Mesodermal cell (in vitro differentiated cells): ENCODE data around the gene TMEM9B.
"Not testable (repeated sequence)": the region's sequence is repeated elsewhere in the genome, so short reads cannot be mapped to it uniquely, and the experiment has no call there.

ENCODE experiments used
- H3K27ac ChIP-seq: 2 replicates; pipeline ENCODE4 v1.7.0; 2013; ENCODE audit warnings: mild to moderate bottlenecking, low read depth, low read length, moderate library complexity; ENCODE audit not compliant: severe bottlenecking
- H3K36me3 ChIP-seq: 2 replicates; pipeline ENCODE4 v1.7.1; 2013; ENCODE audit warnings: mild to moderate bottlenecking, low read length, moderate library complexity; ENCODE audit not compliant: control insufficient read depth, insufficient read depth
- H3K4me1 ChIP-seq: one replicate; pipeline ENCODE4 v1.7.1; 2013; ENCODE audit warnings: mild to moderate bottlenecking, low read length; ENCODE audit not compliant: insufficient read depth, control insufficient read depth, poor library complexity, severe bottlenecking
- H3K4me3 ChIP-seq: 2 replicates; pipeline ENCODE4 v1.7.0; 2013; ENCODE audit warnings: low read length, control low read depth, mild to moderate bottlenecking; ENCODE audit not compliant: insufficient read depth, poor library complexity, severe bottlenecking; ENCODE audit errors: extremely low read depth
- H3K9me3 ChIP-seq: 2 replicates; pipeline ENCODE4 v1.7.1; 2013; ENCODE audit warnings: mild to moderate bottlenecking, low read length, moderate library complexity; ENCODE audit not compliant: control insufficient read depth
- whole genome bisulfite sequencing, 2 experiments: methylation state at CpG; one replicate each; pipeline ENCODE4 v1.1.5; 2013; ENCODE audit warnings: missing lambda C conversion rate in 2 of 2; ENCODE audit not compliant: insufficient coverage in 2 of 2; 5-methylcytosine and 5-hydroxymethylcytosine counted together

The TMEM9B gene

GRCh38 chr11:9001736-9002135, 37.5 kb upstream of the TMEM9B start:
- Histone ChIP-seq H3K36me3 (no peaks in the 10 kb centered on the region), H3K4me1 (peaks cover 30% of the 10 kb centered on the region), H3K27ac (no peak overlapping the region), H3K4me3 (no peak overlapping the region), H3K9me3 (no peaks in the 10 kb centered on the region)
- 66 to 81% methylated on average over 4 to 6 of the region's 6 CpGs for WGBS, 2 experiments

GRCh38 chr11:8998017-8998416, 33.8 kb upstream of the TMEM9B start:
- WGBS, 2 experiments: 81 to 85% methylated on average over 1 of the region's 2 CpGs

DNA sequence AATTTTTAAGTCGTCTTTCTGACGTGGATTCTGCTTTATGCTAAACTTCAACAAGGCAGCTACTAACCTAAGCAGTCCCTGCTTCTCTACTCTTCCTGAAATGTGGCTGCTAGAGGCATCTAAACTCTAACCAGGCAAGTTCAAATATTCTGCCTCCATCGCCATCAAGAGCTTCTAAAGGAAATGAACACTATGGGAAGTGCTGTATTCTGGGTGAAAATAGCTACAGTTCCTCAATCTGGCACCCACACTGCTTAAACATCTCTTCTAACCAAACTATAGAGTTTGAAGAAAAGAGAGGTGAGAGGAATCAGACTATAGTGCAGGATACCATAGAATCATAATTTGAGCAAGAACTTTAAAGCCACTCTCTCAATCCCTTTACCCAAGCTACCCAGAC, 33.2 kb upstream of the TMEM9B start:
- WGBS, 2 experiments: 75 to 93% methylated on average over 2 of the region's 3 CpGs
- H3K4me3 ChIP-seq: no peak overlapping the region
- no peaks in the 10 kb centered on the region for H3K9me3 ChIP-seq
- no peak overlapping the region for H3K27ac ChIP-seq
- no peaks in the 10 kb centered on the region for H3K36me3 ChIP-seq
- peaks cover 16% of the 10 kb centered on the region for H3K4me1 ChIP-seq

More at GRCh38 chr11:8998017-8998416, 33.8 kb upstream of the TMEM9B start:
- H3K36me3 ChIP-seq: no peaks in the 10 kb centered on the region
- H3K4me1 ChIP-seq: peaks cover 22% of the 10 kb centered on the region
- H3K27ac ChIP-seq: no peak overlapping the region
- H3K4me3 ChIP-seq: no peak overlapping the region
- no peaks in the 10 kb centered on the region for H3K9me3 ChIP-seq

GRCh38 chr11:8989453-8989852, 25.2 kb upstream of the TMEM9B start:
- no peak overlapping the region for H3K4me3 ChIP-seq
- peaks cover 15% of the 10 kb centered on the region for H3K4me1 ChIP-seq
- no peak overlapping the region for H3K27ac ChIP-seq
- WGBS, 2 experiments: 100% methylated on average over 1 of the region's 1 CpG; no CpG with 5 or more reads in 1 of the 2 experiments
- H3K9me3 ChIP-seq: no peaks in the 10 kb centered on the region
- peaks cover 5% of the 10 kb centered on the region for H3K36me3 ChIP-seq

- peaks cover 5% of the 10 kb centered on the region for H3K36me3 ChIP-seq
- peaks cover 15% of the 10 kb centered on the region for H3K4me1 ChIP-seq
- no peak overlapping the region for H3K27ac ChIP-seq
- H3K9me3 ChIP-seq: no peaks in the 10 kb centered on the region
- WGBS, 2 experiments: 80 to 85% methylated on average over 2 to 3 of the region's 3 CpGs
- no peak overlapping the region for H3K4me3 ChIP-seq
Observed at GRCh38 chr11:8988329-8989234, 24.3 kb upstream of the TMEM9B start.

DNA sequence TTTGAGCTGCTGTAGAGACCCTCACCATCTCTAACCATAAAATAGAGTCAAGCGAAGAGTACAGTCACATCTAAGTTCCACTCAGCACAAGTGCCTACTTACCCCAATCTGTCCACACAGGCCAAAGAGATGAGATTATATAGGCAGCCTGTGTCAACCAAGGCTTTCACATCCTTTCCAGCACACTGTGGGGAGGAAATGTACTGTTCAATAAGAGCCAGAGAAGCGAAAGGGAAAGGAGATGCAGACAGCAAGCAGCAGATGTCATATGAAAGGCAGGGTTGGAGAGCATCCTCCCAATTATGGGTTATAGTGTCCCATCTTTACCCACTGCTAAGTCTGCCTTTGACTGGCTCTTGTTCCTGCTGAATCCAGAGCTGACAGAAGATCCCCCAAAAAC, 23.2 kb upstream of the TMEM9B start:
- Histone ChIP-seq H3K36me3 (peaks cover 5% of the 10 kb centered on the region), H3K9me3 (no peaks in the 10 kb centered on the region), H3K4me3 (no peak overlapping the region), H3K4me1 (peaks cover 15% of the 10 kb centered on the region), H3K27ac (no peak overlapping the region)
- 88 to 100% methylated on average over 1 of the region's 2 CpGs for WGBS, 2 experiments

GRCh38 chr11:8986772-8987171, 22.5 kb upstream of the TMEM9B start:
- not testable (repeated sequence) for H3K9me3 ChIP-seq, H3K36me3 ChIP-seq, H3K27ac ChIP-seq, H3K4me3 ChIP-seq
- 82 to 92% methylated on average over 5 to 6 of the region's 6 CpGs for WGBS, 2 experiments
- peaks cover 15% of the 10 kb centered on the region for H3K4me1 ChIP-seq

DNA sequence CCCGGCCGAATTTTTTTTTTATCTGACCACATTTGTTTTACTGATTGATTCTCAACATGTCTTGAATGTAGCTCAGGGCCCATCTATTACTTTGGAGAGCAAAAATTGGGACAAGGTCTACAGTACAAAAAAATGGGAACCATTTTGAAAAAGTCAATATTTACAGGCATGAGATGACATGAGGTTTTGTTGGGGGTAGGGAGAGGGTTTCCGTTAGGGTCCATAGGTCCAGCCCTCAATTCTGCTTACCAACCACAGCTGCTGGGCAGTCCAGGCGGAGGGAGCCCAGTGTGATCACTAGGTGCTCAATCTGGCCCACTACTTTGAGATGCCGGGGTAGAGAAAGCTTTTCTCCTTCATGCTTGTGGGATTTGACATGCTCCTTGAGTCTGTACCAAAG, 21.2 kb upstream of the TMEM9B start:
- 90 to 94% methylated on average over 4 to 5 of the region's 5 CpGs for WGBS, 2 experiments
- H3K9me3 ChIP-seq: no peaks in the 10 kb centered on the region
- peaks cover 15% of the 10 kb centered on the region for H3K4me1 ChIP-seq
- H3K4me3 ChIP-seq: no peak overlapping the region
- peaks cover 5% of the 10 kb centered on the region for H3K36me3 ChIP-seq
- H3K27ac ChIP-seq: no peak overlapping the region

DNA sequence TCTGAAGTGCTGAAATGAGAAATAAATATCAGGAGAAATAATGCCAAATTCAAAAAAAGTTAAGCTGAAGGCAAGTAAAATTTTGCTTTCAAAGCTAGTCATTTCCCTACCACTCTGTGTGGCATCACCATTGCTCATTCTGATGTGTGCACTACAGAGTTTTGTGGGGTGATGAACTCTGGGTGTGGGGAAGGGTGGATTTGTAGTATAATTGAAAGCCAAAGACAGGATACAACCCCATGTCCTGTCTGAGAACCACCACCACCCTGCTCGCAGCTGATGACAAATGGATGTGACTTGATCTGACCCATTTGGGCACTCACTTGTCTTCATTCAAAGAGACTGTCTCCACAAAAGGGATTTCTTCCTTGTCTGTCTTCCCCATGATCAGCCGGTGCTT, 19.3 kb upstream of the TMEM9B start:
- H3K36me3 ChIP-seq: peaks cover 5% of the 10 kb centered on the region
- peaks cover 4% of the 10 kb centered on the region for H3K4me1 ChIP-seq
- H3K4me3 ChIP-seq: no peak overlapping the region
- H3K9me3 ChIP-seq: no peaks in the 10 kb centered on the region
- 70 to 94% methylated on average over 2 of the region's 2 CpGs for WGBS, 2 experiments
- H3K27ac ChIP-seq: no peak overlapping the region

GRCh38 chr11:8980485-8980884, 16.2 kb upstream of the TMEM9B start:
- no CpG with 5 or more reads among the region's 3 CpGs for WGBS, 2 experiments
- H3K27ac ChIP-seq: no peak overlapping the region
- H3K4me3 ChIP-seq: no peak overlapping the region
- H3K9me3 ChIP-seq: no peaks in the 10 kb centered on the region
- no peaks in the 10 kb centered on the region for H3K4me1 ChIP-seq
- no peaks in the 10 kb centered on the region for H3K36me3 ChIP-seq

GRCh38 chr11:8979365-8979764, 15.1 kb upstream of the TMEM9B start:
- WGBS, 2 experiments: no CpG with 5 or more reads among the region's 7 CpGs
- not testable (repeated sequence) for H3K27ac ChIP-seq

More at GRCh38 chr11:8979365-8979764, 15.1 kb upstream of the TMEM9B start:
- H3K9me3 ChIP-seq, H3K4me1 ChIP-seq, H3K4me3 ChIP-seq, H3K36me3 ChIP-seq: not testable (repeated sequence)
